Activated effector memory CD4-positive, alpha-beta T cell treated with anti-CD3 and anti-CD28 coated beads, Interleukin-2, amount 50 U/mL, for 16 hours (primary cell): ENCODE data around the gene PEX5L.

Experiments used
- DNase-seq: peaks from one replicate; pipeline ENCODE4 v3.0.0-alpha.2; 2020

The PEX5L gene

DNA sequence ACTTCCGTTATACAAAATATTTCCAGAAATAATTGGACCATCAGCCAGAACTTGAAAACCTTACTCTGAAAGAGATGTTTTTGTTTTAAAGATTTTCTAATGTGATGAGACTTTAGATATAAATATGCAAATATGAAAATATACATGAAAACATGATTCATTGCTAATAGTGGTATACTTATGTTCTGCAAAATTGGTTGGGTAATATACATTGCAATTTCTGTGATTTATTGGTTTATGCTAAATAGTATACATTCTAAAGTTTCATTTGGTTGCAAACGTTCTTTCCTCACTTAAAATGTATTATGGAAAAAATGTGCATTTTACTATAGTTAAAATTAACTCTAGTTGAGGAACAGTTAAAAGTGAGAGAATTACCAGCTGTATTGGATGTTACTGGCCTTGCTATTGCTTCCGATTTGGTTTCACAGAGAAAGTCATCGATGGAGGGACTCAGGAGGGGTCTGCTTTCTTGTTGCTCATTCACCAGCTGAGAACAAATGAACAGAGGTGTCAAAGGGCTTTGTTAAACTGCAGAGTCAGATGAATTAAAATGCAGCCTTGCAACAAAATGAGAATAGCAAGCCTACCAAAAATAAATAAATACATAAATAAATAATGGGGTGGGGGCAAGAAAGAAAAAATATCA, 149.3 kb downstream of the PEX5L start:
- DNase-seq, result no peak

DNA sequence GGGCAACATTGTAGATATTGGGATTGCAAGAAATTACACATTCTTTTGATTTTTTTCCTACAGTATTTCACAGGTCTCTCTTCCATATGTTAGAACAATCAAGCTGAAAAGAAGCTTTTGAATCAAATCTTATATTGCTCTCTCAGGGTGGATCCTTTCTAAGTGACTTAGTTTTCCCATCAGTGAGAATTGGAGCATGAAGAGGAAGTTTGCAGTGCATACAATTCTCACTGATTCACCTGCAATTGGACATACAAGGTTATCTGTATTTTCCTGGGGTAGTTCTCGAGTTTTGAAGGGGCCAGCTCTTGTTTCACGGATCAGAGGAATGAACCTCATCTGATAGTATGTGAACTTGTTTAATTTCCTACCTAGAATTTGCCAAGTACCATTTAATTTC, 150.8 kb downstream of the PEX5L start:
- no peak for DNase-seq

DNA sequence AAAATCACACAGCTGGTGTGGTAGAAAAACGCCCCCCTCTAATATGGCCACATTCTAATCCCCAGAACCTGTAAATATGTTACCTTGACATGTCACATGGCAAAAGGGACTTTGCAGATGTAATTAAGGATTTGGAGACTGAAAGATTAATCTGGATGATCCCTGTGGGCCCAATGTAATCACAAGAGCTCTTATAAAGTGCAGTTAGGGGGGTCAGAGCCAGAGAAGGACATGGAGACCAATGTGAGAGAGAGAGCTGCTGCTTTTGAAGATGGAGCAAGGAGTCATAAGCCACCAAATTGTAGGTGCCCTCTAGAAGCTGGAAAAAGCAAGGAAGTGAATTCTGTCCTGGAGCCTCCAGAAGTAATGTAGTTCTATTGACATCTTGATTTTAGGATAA, 152.6 kb downstream of the PEX5L start:
- DNase-seq, result no peak

DNA sequence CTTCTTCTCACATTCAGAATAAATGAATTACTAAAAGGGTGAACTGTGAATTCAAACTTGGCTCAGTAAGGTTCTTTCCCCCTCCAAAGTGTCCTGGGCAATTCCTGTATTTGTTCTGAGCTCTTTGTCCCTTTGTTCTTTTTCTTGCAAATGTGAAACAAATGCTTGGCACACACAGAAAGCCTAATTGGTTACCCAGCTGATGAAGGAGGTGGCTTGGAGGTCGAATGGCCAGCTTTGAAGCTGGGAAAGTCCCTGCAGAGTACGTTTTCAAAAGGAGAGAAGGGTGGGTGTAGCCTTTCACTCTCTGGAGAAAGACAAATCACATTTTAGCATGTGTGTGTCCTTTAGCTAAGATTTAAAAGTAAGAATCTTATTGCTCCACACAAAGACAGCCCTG, 154.4 kb downstream of the PEX5L start:
- no peak for DNase-seq

DNA sequence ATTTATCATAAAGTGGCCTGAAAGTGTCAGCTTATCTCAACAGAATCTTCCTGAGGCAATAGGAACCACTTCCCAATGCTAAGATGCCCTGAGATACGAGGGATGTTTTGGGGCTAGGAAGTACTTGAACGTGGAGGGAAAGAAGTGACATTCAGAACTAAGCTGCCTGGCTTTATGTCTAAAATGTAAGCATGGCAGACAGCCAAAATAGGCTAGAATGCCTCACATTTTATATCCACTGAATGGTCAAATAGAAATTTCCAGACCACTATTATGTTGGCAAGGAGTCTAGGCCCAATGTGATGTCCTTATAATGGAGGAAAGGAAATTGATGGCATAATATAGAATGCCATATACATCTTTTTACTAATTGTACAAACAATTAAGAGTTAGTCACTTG, 154.9 kb downstream of the PEX5L start:
- DNase-seq, result no peak

DNA sequence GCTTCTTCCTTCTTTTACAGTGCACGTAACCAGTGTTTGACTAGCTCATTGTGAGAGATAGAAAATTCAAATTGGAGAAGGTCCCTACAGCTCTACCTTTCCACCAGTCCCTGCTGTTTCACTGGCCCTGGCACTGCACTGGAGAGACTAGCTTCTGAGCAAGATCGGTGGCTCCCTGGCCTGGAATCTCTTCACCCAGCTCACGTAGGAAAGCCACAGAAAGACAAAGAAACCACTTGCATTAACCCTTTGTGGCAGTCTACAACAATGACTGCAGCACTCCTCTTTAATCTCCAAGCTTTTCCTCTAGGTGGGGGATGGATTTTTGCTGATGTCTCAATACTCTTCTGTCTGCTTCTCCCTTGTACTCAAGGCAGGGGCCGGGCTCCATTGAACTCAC, 155.9 kb downstream of the PEX5L start:
- DNase-seq, result no peak

DNA sequence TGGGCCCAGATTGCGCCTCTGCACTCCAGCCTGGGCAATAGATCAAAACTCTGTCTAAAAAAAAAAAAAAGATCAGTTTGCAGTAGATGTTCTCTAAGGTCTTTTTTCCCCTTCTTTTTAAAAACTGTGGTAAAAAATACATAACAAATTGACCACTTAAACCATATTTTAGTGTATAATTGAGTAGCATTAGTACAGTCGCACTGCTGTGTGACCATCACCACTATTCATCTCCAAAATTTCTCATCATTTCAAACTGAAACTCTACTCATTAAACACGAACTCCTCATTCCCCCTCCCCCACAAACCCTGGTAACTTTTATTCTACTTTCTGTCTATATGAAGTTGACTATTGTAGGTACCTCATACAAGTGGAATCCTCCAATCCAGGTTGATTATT, 160.3 kb downstream of the PEX5L start:
- DNase-seq, result no peak

DNA sequence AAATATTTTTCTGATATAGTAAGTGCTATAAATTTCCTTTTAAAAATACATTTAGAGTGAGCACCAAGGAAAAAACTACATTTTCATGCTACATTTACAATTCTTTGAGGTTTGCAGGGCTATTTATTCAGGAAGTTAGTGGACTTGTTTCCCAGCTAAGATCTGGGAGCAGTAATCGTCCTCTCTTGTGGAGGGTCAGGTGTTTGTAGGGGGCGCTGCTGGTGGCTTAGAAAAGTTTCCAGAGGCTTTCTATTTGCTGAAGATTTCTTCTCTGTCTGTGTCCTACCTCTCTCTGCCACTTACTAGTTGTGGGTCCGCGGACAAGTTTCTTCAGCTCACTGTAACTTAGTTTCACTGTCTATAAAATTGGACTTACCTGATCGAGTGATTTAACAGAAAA, 163.9 kb downstream of the PEX5L start:
- DNase-seq, result no peak

DNA sequence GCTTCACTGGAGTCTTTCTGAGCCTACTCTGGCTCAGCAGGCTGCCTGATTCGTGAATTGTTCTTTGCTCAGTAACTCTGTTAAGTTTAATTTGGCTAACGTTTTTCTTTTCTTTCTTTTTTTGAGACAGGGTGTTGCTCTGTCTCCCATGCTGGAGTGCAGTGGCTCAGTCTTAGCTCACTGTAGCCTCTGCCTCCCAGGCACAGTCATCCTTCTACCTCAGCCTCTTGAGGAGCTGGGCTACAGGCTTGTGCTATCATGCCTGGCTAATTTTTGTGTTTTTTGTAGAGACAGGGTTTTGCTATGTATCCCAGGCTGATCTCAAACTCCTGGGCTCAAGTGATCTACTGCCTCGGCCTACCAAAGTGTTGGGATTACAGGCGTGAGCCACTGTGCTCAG, 165.0 kb downstream of the PEX5L start:
- no peak for DNase-seq

DNA sequence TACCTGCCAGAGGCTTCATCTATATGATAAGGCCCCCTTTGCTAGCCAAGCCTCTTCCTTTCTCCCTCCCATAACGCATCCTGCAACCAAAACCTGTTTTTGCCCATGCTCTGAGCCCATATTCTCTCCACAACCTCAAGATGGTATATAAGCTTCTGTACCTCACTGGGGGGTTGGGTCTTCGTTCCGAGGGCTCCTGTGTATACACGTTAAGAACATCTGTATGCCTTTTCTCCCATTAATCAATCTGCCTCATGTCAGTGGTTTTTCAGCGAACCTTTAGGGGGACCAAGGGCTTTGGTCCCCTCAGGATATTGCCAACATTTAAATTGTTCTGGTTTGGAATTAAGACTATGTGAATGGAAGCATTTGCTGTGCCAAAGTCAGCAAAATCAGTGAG, 168.0 kb downstream of the PEX5L start:
- no peak for DNase-seq

DNA sequence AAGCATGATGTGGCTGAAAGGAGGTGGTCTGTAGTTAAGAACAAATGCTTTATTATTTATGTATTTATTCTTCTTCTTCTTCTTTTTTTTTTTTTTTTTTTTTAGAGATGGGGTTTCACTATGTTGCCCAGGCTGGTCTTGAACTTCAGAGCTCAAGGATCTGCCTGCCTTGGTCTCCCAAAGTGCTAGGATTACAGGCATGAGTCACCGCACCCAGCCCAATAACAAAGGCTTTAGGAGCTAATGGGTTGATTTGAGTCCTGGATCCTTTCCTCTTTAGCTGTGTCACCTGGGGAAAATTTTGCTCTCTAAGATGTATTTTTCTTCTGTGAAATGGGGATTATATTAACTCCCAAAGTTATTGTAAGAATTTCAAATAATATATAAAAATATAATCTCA, 168.8 kb downstream of the PEX5L start:
- no peak for DNase-seq

DNA sequence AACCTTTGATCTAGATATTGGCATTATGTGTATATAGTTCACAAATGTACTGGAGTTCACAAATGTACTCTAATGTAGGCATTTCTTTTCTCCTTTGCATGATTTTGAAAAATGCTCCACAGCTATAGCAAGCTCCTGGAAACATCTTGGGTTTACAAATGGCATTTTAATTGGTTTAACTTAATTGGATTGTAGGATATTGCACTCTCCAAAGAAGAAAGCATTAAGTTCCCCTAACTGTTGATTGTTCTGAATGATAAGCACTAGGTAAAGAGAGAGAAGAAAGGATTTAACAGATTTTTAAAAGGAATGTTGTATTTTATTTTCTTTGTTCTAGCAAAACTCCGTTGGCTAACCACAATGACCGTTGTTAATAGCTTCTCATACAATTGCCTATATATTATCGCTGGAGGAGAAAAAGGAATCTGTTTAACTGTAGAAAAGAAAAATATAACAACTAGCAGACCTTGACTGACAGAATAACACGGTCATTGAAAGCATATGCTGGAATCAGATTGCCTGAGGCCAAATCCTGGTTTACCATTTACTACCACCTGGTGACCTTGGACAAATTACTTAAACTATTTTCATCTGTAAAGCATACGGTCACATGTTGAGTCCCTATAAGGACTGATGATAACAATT, 170.8 kb downstream of the PEX5L start:
- DNase-seq, result no peak

DNA sequence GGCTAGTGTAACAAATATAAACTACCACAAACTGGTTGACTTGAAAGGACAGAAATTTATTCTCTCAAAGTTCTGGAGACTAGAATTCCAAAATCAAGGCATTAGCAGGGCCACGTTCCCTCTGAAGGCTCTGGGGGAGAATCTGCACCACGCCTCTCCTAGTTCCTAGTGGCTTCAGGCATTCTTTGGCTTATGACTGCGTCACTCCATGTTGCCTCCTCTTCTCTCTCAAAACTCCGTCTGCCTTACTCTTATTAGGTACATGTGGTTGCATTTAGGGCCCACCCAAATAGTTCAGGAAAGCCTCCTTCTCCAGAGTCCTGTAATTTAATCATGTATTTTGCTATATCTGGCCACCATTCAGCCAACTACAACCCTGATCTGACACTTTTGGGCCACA, 174.8 kb downstream of the PEX5L start:
- DNase-seq, result no peak

DNA sequence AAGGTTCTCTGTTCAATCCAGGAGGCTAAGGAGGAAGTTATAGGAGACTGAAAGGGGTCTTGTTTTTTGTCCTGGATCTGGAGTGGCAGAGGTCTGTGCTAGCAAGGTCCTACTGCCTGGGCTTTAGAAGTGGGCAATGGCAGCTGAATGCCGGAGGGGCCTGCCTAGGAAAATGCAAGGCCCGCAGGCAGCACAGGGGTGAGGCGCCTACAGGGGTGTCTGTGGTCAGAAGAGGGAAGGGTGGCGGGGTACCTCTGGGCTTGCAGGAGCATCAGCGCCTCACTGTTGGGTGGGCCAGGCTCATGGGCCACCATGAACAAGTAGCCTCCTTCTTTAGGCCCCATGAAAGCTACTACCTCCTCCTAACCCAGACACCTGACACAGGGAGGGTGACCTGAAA, 175.4 kb downstream of the PEX5L start:
- no peak for DNase-seq

DNA sequence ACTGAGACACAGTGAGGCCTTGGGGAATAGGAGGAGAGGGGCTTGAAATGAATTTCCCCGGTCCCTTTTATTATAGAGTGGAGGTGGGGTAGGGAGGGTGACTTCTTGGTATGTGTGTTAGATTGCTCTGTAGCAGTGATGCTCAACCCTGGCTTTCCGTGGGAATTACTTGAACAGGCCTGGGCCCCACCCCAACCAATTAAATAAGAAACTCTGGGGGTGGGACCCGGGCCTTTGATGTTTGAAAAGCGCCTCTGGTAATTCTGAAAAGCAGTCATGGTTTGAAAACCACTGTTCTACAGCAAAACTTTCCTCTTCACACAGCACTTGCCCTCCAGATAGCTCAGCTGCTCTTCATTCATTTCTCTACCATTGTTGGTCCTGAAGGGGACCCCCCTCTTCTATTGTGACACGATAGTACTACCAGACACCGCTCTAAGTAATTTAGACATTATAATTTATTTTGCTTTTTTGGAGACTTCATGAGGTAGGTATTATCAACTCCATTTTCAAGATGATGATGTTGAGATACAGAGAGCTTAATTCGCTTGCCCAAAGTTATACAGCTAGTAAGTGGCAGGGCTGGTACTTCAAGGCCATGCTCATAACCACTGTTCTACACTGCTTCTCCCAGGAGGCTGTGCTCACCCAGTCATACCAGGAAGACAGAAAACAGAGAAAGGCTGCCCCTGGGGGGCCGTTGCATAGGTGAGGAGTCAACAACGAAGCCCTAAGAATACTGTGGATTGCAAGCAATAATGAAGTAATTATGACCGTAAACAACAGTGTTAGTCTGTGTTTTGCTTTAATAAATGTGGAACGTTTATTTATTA, 176.2 kb downstream of the PEX5L start:
- DNase-seq, result no peak

DNA sequence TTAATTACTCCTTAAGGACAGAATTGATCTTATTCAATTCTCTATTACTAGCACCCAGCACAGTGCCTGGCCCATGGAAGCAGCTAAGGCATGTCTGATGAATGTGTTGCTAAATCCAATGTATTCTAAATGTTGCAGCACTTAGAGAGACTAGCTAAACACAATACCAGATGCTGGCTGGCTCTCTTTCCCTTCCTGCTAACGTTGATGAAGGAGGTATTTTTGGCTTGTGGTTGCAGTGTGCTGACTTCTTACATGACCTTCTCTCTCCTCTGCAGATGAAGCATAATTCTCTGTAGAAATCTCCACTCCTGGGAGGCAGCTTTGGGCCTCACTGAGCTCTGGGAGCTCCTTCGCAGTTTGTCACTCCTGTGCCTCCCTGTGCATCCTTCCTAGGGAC, 183.6 kb downstream of the PEX5L start:
- DNase-seq, result no peak

DNA sequence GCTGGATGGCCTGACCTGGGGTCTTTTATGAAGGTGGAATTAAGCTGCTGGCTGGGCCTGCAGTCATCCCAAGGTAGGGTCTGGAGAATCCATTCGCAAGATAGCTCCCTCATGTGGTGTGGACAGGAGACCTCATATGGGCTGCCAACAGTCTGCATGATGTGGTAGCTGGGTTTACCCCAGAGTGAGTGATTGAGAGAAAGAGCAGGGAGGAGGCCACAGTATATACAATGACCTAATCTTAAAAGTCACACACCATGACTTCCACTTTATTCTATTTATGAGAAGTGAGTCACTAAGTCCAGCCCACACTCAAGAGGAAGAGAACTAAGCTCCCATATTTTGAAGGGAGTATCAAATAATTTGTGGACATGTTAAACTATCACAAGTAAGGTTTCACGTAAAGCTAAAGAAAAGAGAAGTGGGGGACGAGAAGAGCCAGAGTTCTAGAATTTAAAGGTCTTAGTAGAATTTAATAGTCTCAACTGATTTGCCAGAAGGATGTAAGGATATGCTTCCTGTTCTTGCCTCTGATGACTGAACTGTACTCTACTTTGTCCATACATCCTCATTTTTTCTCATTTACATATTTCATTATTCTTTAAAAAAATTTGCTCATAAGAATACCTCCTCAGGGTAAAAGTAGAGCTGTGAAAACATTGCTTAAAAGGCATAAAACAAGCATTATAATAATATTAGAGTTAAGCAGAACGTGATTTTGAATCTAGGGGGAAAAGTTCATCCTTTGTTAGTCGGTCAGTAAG, 184.4 kb downstream of the PEX5L start:
- no peak for DNase-seq

DNA sequence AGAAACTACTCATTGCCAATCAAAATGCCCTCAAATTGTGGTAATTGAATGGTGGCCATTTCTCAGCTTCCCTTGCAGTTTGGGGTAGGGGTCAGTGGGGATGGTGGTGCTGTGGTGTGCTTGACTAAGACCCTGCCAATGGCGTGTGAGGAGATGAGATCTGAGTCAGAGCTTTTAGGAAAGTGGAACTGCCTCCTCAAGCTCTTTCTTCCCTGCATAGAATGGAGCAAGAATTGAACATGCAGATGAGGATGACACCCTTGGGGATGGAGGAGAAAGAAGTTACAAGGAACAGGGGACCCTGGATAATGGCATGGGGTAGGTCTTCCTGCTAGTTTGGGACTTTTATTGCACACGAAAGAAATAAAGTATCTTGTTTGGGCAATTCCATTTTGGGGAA, 188.0 kb downstream of the PEX5L start:
- no peak for DNase-seq

DNA sequence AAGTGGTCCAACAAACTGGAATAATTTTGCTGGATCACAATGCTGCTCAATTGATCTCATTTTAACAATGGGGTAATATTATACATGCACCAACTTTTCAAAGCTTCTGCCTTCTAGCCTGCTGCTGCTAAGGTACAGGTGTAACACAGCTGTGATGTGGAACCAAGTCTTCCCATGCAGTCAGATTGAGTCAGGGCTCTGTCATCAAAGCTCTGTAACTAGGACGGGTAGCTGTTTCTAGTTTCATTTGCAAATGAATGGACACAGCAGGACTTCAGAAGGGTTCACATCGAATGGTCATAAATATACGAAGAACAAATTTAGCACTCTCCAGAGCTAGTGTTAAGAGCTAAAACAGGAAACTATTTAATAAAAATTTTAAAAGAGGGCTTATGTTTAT, 194.7 kb downstream of the PEX5L start:
- no peak for DNase-seq

DNA sequence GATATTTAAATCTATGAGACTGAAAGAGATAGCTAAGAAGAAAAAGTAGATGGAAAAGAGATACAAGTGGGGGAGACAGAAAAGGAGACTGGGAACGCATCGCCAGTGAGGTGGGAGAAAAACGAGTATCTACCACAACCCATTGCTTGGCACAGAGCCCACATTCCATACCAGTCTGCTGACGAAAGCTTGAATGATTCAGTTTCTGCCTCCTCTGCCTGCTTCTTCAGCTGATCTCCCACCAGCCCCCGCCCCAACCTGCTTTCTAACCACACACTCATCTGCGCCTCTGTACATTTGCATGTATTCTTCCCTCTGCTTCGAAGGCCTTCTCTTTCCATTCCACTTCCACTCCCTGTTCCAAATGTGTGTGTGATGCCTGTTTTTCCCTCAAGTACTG, 195.8 kb downstream of the PEX5L start:
- DNase-seq, result no peak

DNA sequence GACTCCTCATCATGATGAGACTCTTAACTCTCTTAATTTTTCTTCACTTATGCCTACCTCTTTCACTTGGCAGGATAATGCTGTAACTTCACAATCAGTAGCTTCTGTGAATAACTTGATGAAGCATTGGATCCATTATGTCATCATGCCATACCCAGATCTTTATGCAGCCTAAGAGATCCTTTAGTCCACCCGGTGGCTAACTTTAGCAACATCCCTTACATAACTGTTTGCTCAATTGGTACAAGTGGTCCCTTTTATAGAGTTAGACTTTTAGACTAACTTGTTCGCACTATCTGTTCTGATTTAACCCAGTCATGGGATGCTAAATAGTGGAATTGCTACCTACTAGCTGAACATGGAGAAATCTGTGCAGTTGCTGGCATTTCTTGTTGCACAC, 199.4 kb downstream of the PEX5L start:
- DNase-seq, result no peak

DNA sequence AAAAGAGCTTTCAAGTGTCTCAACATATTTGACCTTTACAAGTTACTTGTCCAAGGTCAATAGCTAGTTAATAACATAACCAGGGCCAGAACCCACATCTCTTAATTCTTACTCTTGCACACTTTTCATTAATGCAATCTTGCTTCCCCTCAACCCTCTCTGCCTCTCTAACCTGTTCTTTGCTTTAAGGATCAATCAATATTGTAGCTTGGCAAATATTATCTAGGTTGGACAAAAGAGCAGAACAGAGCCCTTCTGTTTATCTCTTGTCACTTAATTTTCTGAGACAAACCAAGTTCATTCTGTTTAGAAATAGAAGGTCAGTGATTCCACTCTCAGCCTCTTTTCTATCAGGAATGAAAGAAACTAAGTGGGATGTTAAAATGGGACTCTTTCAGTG, 203.4 kb downstream of the PEX5L start:
- DNase-seq, result no peak

DNA sequence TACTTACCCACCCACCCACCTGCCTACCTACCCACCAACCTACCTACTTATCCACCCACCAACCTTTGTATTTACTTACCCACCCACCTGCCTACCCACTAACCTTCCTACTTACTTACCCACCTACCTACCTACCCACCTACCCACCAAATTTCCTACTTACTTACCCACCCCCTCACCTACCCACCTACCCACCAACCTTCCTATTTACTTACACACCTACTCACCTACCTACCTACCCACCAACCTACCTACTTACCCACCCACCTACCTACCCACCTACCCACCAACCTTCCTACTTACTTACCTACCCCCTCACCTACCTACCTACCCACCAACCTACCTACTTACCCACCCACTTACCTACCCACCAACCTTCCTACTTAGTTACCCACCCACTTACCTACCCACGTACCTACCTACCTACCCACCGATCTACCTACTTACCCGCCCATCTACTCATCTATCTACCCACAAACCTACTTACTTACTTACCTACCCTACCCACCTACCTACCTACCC, 204.3 kb downstream of the PEX5L start:
- DNase-seq, result no peak
